ENCODE data around the gene CLMN. TPM values are rescaled to one million over a fixed set of nuclear protein-coding genes. Genes with fewer than 3 reads are reported as not detected.

The CLMN gene
- total RNA-seq, 4 donors from 2014 or later: 20.7 to 56.5 (median 29.7) TPM

DNA sequence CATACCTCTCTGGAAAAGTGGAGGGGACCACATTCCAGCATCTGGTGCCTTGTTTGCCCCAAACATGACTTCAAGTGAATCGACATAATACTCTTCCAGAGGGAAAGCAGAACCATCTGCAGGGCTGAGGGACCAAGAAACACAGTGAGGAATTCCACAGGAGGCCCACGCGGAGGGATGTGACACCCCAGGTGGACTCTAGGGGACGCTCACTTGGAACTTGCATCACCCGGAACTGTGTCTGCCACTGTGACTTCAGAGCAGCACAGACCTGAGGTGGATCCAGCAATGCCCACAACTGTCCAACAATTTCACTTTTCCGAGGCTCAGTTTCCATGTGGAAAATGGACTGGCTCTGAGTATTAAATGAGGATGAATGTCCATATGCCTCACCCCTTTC is 14.3 kb upstream of the CLMN start:
- TF ChIP-seq, protein P1, sequence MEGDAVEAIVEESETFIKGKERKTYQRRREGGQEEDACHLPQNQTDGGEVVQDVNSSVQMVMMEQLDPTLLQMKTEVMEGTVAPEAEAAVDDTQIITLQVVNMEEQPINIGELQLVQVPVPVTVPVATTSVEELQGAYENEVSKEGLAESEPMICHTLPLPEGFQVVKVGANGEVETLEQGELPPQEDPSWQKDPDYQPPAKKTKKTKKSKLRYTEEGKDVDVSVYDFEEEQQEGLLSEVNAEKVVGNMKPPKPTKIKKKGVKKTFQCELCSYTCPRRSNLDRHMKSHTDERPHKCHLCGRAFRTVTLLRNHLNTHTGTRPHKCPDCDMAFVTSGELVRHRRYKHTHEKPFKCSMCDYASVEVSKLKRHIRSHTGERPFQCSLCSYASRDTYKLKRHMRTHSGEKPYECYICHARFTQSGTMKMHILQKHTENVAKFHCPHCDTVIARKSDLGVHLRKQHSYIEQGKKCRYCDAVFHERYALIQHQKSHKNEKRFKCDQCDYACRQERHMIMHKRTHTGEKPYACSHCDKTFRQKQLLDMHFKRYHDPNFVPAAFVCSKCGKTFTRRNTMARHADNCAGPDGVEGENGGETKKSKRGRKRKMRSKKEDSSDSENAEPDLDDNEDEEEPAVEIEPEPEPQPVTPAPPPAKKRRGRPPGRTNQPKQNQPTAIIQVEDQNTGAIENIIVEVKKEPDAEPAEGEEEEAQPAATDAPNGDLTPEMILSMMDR (IDR thresholded peaks at IDR 0.05; ENCODE audit: low read depth): no peak

DNA sequence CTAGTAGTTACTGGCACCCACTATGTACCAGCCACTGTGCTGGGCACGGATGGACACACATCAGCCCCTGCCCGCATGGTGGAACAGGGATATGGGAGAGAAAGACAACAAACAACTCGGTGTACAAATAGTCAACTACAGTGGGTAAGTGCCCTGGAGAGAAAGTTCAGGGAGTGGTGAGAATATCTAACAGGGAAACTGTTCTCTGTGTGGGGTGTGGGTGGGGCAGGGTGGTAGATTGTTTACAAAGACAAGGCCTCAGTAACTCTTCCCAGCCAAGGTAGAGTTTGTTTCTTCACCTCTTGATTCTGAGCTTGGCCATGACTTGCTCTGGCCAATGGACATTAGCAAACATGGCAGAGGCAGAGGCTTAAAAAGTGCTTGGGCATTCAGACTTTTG is 12.9 kb upstream of the CLMN start:
- TF ChIP-seq, protein P1 (IDR thresholded peaks at IDR 0.05; ENCODE audit: low read depth): no peak

DNA sequence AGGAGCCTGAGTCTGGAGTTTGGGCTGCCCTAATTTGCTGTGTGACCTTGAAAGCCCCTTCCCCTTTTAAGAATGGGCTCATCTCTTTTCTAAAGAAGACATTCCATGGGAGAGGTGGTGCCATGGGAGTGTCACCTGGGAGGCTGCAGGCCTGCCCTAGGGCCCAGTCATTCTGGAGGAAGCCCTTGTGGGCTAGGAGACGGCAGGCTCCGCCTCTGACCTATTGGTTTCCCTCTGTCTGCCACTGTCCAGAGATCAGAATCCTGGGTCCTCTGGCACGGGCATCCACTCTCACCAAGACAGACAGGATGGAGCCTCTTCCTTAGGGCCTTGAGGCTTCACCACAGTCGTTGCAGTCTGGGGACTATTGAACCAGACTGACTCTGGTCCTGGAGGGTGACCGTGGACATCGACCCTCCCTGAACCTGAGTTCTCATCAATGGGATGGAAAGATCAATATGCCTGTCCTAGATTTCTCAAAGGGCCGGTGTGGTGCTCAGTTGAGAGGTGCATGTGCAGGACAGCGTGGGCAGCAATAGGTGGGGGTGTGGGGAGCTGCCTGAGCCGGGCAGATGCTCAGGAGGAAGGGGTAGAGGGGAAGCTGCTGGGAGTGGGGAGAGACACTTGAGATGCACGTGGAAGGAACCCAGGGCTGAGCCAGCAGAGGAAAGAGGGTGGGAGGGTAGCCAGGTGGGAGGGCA is 12.2 kb upstream of the CLMN start:
- TF ChIP-seq, protein P1 (IDR thresholded peaks at IDR 0.05; ENCODE audit: low read depth): no peak

DNA sequence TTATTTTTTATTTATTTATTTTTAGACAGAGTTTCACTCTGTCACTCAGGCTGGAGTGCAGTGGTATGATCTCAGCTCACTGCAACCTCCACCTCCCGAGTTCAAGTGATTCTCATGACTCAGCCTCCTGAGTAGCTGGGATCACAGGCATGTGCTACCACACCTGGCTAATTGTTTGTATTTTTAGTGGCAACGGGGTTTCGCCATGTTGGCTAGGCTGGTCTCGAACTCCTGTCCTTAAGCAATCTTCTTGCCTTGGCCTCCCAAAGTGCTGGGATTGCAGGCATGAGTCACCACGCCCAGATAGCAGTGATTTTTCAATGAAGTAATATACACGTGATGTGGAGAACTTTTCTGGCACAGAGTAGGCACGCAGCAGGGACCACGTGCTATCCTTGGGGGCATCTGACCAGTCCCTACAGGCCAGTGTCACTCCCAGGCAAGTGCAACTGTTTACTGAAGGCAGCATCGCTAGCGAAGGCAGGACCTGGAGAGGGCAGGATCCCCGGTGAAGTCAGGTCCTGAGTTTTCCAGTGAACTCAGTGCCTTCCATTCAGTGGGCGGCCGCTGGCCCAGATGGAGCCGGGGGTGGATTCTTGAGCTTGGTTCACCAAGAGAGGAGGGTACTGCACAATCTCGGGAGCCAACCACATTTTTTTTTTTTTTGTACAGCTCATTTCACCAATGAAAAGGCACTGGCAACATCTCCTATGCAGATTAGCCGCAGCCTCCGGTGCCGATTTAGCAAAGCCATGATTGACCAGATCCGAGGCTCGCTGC is 11.1 kb upstream of the CLMN start:
- TF ChIP-seq, protein P1 (IDR thresholded peaks at IDR 0.05; ENCODE audit: low read depth): no peak

DNA sequence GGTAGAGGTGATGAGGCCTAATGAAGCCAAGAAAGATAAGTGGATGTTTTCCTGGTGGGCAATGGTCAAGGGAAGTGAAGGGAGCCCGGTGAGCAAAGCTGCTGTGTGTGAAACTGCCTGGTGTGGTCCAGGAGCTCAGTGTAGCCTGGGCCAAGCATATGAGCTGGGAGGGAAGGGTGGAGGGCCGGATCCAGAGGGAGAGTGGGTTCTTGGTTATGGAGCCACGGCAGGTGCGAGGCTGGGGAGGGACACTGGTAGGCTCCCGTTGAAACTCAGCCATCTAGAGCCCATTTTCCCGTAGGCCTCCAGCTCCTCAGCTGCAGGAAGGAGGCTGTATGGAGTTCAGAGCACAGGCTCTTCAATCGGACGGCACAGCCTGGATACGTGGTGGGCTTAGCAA is 10.2 kb upstream of the CLMN start:
- TF ChIP-seq, protein P1 (IDR thresholded peaks at IDR 0.05; ENCODE audit: low read depth): no peak

DNA sequence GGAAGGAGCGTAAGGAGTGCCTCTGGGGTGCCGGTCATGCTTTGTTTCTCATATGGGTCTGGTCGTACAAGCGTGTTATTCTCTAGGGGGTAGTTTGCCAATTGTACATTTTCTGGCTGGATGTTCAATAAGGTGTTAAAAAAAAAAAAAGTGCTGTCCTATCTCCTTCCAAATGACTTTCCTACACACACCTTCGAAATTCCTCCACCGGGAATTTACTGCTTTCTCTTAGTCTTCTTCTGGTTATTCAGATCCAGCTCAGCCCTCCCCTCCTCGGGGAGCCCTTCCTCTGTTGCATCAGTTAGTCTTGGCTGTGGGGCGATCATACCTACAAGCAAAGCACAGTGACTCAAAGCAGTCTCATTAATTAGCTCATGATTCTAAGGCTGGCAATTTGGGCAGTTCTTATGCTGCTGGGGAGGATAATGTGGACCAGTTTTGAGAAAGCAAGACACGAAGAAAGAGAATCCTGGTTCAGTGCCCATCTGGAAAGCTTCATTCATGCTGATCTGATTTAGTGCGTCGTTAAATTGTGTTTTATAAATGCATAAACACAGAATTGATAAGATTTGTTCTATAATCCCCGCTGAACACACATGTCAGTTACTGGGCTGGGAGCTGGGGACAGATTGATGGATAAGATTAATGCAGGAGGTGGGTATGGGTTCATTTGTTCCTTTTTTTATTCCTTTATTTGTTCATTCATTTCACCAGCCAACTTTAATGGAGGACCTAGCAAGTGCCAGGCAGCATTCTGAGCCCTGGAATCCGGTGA is 9.2 kb upstream of the CLMN start:
- TF ChIP-seq, protein P1 (IDR thresholded peaks at IDR 0.05; ENCODE audit: low read depth): no peak
